Gastroesophageal sphincter (tissue), 4 donors: Measurements from ENCODE around the gene ODAD4. TPM values are rescaled to one million over a fixed set of nuclear protein-coding genes. Genes with fewer than 3 reads are reported as not detected.

Experiments used
- ATAC-seq: fragments of 150-250 bp; one replicate; pipeline ENCODE4 v1.9.1; 2016; ENCODE audit warnings: mild to moderate bottlenecking, moderate library complexity
- H3K27ac ChIP-seq, 4 donors: fragments of 200-600 bp; sonication (generic) in 3 of 4; 1 replicate in 3 of 4; 2 replicates in 1 of 4; pipeline ENCODE4 v1.5.1; 2016 to 2019
- H3K27me3 ChIP-seq: fragments of 200-600 bp; sonication (generic); one replicate; pipeline ENCODE4 v1.5.1; 2019
- H3K36me3 ChIP-seq, 2 donors: fragments of 200-600 bp; sonication (generic); one replicate each; pipeline ENCODE4 v1.5.1; 2019; ENCODE audit warnings: control low read depth in 1 of 2
- H3K4me1 ChIP-seq, 3 donors: fragments of 200-600 bp; sonication (generic); 1 replicate in 2 of 3; 2 replicates in 1 of 3; pipeline ENCODE4 v1.5.1; 2016 to 2019; ENCODE audit warnings: control low read depth in 2 of 3
- H3K4me3 ChIP-seq, 2 donors: fragments of 200-600 bp; sonication (generic); one replicate each; pipeline ENCODE4 v1.5.1; 2019; ENCODE audit warnings: mild to moderate bottlenecking in 1 of 2, moderate library complexity in 1 of 2
- H3K9me3 ChIP-seq, 3 donors: fragments of 200-600 bp; sonication (generic); one replicate each; pipeline ENCODE4 v1.5.1; 2017 to 2019; ENCODE audit warnings: control low read depth in 2 of 3
- CTCF ChIP-seq, 4 experiments: fragments of 200-600 bp in 2 of 4; fragments of 450-650 bp in 2 of 4; sonication (generic) in 1 of 4; IDR thresholded peaks; one replicate each; pipeline ENCODE4 v1.5.1; 2017 to 2019; ENCODE audit warnings: antibody characterized with exemption in 4 of 4, mild to moderate bottlenecking in 2 of 4, moderate library complexity in 2 of 4
- EP300 ChIP-seq: sonication (generic); formaldehyde crosslinking; IDR thresholded peaks from one replicate; pipeline ENCODE4 v1.6.1; 2017; ENCODE audit warnings: antibody characterized with exemption, mild to moderate bottlenecking
- POLR2A ChIP-seq, 2 donors: fragments of 450-650 bp; IDR thresholded peaks; one replicate each; pipeline ENCODE4 v1.6.1; 2017; ENCODE audit warnings: antibody characterized with exemption in 2 of 2, mild to moderate bottlenecking in 2 of 2, moderate library complexity in 1 of 2
- POLR2AphosphoS5 ChIP-seq: sonication (generic); formaldehyde crosslinking; IDR thresholded peaks from one replicate; pipeline ENCODE4 v1.6.1; 2017; ENCODE audit warnings: antibody characterized with exemption
- WGBS, 2 donors: methylation state at CpG; one replicate each; pipeline ENCODE4 v1.1.5; 2018; ENCODE audit warnings: low coverage in 1 of 2; 5-methylcytosine and 5-hydroxymethylcytosine counted together
- total RNA-seq, 4 donors: library from RNA; depleted of rRNA; stranded (reverse); fragments of >200 nt; gene quantifications; one replicate each; pipeline ENCODE4 v1.1.0, GENCODE V29; 2016

Gene ODAD4
- total RNA-seq, 4 donors from 2014 or later = 0.19 to 2.2 (median 0.60) TPM

- no peak overlapping the region for H3K27ac ChIP-seq
- no peak for TF ChIP-seq CTCF (IDR thresholded peaks at IDR 0.05)
- TF ChIP-seq POLR2A (IDR thresholded peaks at IDR 0.05) = no peak
- TF ChIP-seq EP300 = no peak
- no peak for TF ChIP-seq POLR2AphosphoS5
- peaks cover 0 to 100% of the 10 kb centered on the region in 2 donors for H3K36me3 ChIP-seq
- H3K4me3 ChIP-seq = no peak overlapping the region
- H3K27me3 ChIP-seq = no peaks in the 10 kb centered on the region
- H3K9me3 ChIP-seq = no peaks in the 10 kb centered on the region
- no peak for ATAC-seq
- WGBS, 2 donors = 94% methylated on average over 3 of the region's 3 CpGs; no CpG with 5 or more reads in 1 of the 2 donors
- H3K4me1 ChIP-seq = peaks cover 0 to 8% (median 0%) of the 10 kb centered on the region in 3 donors
These were observed 57.2 kb downstream of the ODAD4 start for GRCh38 chr17:41987642-41988041.

- TF ChIP-seq CTCF (IDR thresholded peaks at IDR 0.05) (no peak), EP300 (no peak), POLR2A (IDR thresholded peaks at IDR 0.05) (no peak)
- H3K36me3 ChIP-seq = peaks cover 0 to 100% of the 10 kb centered on the region in 2 donors
- H3K9me3 ChIP-seq = no peaks in the 10 kb centered on the region
- H3K27me3 ChIP-seq = no peaks in the 10 kb centered on the region
- peaks cover 0 to 9% (median 0%) of the 10 kb centered on the region in 3 donors for H3K4me1 ChIP-seq
- ATAC-seq = no peak
- no peak overlapping the region for H3K4me3 ChIP-seq
- 90% methylated on average over 2 of the region's 2 CpGs; no CpG with 5 or more reads in 1 of the 2 donors for whole genome bisulfite sequencing, 2 donors
- no peak overlapping the region for H3K27ac ChIP-seq
These were observed 58.0 kb downstream of the ODAD4 start for GRCh38 chr17:41988418-41988817.

GRCh38 chr17:41989702-41990419 lies 59.4 kb downstream of the ODAD4 start:
- Histone ChIP-seq H3K36me3 (peaks cover 0 to 100% of the 10 kb centered on the region in 2 donors), H3K4me1 (peaks cover 0 to 9% (median 0%) of the 10 kb centered on the region in 3 donors), H3K27me3 (no peaks in the 10 kb centered on the region), H3K4me3 (no peak overlapping the region), H3K9me3 (no peaks in the 10 kb centered on the region), H3K27ac (no peak overlapping the region)
- no peak for ATAC-seq
- TF ChIP-seq POLR2AphosphoS5 (no peak), EP300 (no peak), POLR2A (IDR thresholded peaks at IDR 0.05) (no peak), CTCF (IDR thresholded peaks at IDR 0.05) (no peak)
- WGBS, 2 donors = 65 to 87% methylated on average over 2 to 5 of the region's 5 CpGs

GRCh38 chr17:41992576-41992975 lies 62.2 kb downstream of the ODAD4 start:
- no peak for TF ChIP-seq CTCF (IDR thresholded peaks at IDR 0.05)
- no peak for TF ChIP-seq POLR2A (IDR thresholded peaks at IDR 0.05)
- TF ChIP-seq EP300 = no peak
- no peak for TF ChIP-seq POLR2AphosphoS5
- 34 to 69% methylated on average over 2 of the region's 3 CpGs for WGBS, 2 donors
- H3K4me3 ChIP-seq = no peak overlapping the region
- no peaks in the 10 kb centered on the region for H3K9me3 ChIP-seq
- no peaks in the 10 kb centered on the region for H3K27me3 ChIP-seq
- peaks cover 0 to 100% of the 10 kb centered on the region in 2 donors for H3K36me3 ChIP-seq
- ATAC-seq = no peak
- peak overlapping the region in 1 of 4 donors; percentile 25 for H3K27ac ChIP-seq
- H3K4me1 ChIP-seq = peaks cover 0 to 9% (median 0%) of the 10 kb centered on the region in 3 donors

GRCh38 chr17:41996855-41997164 lies 66.4 kb downstream of the ODAD4 start:
- H3K27me3 ChIP-seq = no peaks in the 10 kb centered on the region
- no peak overlapping the region for H3K27ac ChIP-seq
- peaks cover 5 to 100% of the 10 kb centered on the region in 2 donors for H3K36me3 ChIP-seq
- H3K9me3 ChIP-seq = no peaks in the 10 kb centered on the region
- TF ChIP-seq CTCF (IDR thresholded peaks at IDR 0.05) = no peak
- no peak for TF ChIP-seq POLR2AphosphoS5
- TF ChIP-seq EP300 = no peak
- TF ChIP-seq POLR2A (IDR thresholded peaks at IDR 0.05) = no peak
- H3K4me1 ChIP-seq = peaks cover 0 to 13% (median 0%) of the 10 kb centered on the region in 3 donors
- no peak overlapping the region for H3K4me3 ChIP-seq
- 60 to 100% methylated on average over 1 of the region's 2 CpGs for WGBS, 2 donors
- no peak for ATAC-seq
